ENCODE measurements around the gene ABCB6.
A peak's percentile ranks its signal among the peaks of the same experiment; 100 is the strongest.

ABCB6 gene

DNA sequence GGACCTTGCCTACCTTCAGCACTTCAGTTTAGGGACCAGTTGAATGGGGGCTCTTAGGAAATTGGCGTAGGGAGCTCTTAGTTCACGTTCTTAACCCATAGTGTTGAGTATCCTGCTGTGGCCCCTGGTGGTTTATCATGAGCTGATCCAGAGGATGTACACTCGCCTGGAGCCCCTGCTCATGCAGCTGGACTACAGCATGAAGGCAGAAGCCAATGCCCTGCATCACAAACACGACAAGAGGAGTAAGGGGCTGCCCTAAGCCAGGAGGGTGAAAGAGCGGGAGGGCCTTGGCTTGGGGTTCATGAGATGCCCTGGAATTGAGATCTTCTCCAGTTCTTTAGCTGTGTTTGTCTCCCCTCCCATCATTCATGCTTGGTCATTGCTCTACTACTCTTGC lies 37.8 kb downstream of the ABCB6 start:
- TF ChIP-seq ZFP30 (CRISPR knock-in tag; IDR thresholded peaks at IDR 0.05) (no peak), OSR1 (CRISPR knock-in tag; IDR thresholded peaks at IDR 0.05) (no peak), ZNF565 (CRISPR knock-in tag; conservative IDR thresholded peaks at IDR 0.05; ENCODE audit: low read depth) (no peak), BACH2 (CRISPR knock-in tag; IDR thresholded peaks at IDR 0.05; ENCODE audit: borderline replicate concordance) (no peak), ISL1 (CRISPR knock-in tag; IDR thresholded peaks at IDR 0.05) (no peak), ZFP3 (CRISPR knock-in tag; IDR thresholded peaks at IDR 0.05) (no peak), ZNF8 (CRISPR knock-in tag; IDR thresholded peaks at IDR 0.05) (no peak), TCF4 (CRISPR knock-in tag; IDR thresholded peaks at IDR 0.05; ENCODE audit: borderline replicate concordance) (no peak), TSHZ2 (CRISPR knock-in tag; IDR thresholded peaks at IDR 0.05) (no peak), TOX (CRISPR knock-in tag; IDR thresholded peaks at IDR 0.05; ENCODE audit: borderline replicate concordance) (no peak), ARNTL (CRISPR knock-in tag; IDR thresholded peaks at IDR 0.05; ENCODE audit: borderline replicate concordance, low read depth) (no peak), ESRRG (CRISPR knock-in tag; IDR thresholded peaks at IDR 0.05) (no peak), CSDC2 (CRISPR knock-in tag; IDR thresholded peaks at IDR 0.05) (no peak)
- TF ChIP-seq, protein P1, sequence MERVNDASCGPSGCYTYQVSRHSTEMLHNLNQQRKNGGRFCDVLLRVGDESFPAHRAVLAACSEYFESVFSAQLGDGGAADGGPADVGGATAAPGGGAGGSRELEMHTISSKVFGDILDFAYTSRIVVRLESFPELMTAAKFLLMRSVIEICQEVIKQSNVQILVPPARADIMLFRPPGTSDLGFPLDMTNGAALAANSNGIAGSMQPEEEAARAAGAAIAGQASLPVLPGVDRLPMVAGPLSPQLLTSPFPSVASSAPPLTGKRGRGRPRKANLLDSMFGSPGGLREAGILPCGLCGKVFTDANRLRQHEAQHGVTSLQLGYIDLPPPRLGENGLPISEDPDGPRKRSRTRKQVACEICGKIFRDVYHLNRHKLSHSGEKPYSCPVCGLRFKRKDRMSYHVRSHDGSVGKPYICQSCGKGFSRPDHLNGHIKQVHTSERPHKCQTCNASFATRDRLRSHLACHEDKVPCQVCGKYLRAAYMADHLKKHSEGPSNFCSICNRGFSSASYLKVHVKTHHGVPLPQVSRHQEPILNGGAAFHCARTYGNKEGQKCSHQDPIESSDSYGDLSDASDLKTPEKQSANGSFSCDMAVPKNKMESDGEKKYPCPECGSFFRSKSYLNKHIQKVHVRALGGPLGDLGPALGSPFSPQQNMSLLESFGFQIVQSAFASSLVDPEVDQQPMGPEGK (CRISPR knock-in tag; IDR thresholded peaks at IDR 0.05; ENCODE audit: borderline replicate concordance), result no peak
- TF ChIP-seq, protein P2, sequence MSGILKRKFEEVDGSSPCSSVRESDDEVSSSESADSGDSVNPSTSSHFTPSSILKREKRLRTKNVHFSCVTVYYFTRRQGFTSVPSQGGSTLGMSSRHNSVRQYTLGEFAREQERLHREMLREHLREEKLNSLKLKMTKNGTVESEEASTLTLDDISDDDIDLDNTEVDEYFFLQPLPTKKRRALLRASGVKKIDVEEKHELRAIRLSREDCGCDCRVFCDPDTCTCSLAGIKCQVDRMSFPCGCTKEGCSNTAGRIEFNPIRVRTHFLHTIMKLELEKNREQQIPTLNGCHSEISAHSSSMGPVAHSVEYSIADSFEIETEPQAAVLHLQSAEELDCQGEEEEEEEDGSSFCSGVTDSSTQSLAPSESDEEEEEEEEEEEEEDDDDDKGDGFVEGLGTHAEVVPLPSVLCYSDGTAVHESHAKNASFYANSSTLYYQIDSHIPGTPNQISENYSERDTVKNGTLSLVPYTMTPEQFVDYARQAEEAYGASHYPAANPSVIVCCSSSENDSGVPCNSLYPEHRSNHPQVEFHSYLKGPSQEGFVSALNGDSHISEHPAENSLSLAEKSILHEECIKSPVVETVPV (CRISPR knock-in tag; IDR thresholded peaks at IDR 0.05), result no peak
- TF ChIP-seq, protein P3, sequence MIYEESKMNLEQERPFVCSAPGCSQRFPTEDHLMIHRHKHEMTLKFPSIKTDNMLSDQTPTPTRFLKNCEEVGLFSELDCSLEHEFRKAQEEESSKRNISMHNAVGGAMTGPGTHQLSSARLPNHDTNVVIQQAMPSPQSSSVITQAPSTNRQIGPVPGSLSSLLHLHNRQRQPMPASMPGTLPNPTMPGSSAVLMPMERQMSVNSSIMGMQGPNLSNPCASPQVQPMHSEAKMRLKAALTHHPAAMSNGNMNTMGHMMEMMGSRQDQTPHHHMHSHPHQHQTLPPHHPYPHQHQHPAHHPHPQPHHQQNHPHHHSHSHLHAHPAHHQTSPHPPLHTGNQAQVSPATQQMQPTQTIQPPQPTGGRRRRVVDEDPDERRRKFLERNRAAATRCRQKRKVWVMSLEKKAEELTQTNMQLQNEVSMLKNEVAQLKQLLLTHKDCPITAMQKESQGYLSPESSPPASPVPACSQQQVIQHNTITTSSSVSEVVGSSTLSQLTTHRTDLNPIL (CRISPR knock-in tag; IDR thresholded peaks at IDR 0.05; ENCODE audit: low read depth), result no peak
- no peak for ATAC-seq

- ATAC-seq, result no peak
These were observed 38.9 kb downstream of the ABCB6 start for GRCh38 chr2:219179601-219180465.

DNA sequence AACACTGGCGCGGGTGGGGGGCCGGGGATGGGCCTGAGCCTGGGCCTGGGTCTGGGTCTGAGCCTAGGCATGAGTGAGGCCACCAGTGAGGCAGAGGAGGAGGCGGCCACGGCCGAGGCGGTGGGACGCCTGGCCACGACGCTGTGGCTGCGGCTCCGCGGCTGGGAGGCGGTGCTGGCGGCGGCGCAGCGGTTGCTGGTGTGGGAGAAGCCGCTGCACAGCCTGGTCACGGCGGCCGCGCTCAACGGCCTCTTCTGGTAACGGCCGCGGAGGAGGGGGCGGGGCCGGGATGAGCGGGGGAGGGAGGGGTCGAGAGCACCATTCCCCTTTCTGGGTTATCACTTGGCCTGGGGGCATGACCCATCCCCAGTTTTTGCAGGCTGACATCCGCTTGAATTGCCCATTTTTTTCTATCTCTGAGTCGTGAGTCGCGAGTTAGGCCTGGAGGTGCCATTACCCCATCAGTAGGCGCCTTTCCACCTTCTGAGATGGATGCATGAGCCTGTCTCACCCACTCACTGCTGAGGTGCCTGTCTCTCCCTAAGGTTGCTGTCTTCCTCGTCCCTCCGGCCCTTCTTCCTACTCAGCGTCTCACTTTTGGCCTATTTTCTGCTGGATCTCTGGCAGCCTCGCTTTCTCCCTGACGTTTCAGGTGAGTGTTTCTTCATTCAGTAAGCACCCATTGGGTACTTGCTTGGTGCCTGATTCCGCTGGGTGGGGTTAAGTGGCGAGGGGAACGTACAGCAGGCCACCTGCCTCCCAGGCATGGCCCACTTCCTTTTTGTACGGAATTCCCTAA lies 40.2 kb downstream of the ABCB6 start:
- peak; percentile 1; the same call in 2 of the 3 replicates for ATAC-seq
- TF ChIP-seq RARB (CRISPR knock-in tag; IDR thresholded peaks at IDR 0.05) (no peak), ESRRG (CRISPR knock-in tag; IDR thresholded peaks at IDR 0.05) (no peak), ISL1 (CRISPR knock-in tag; IDR thresholded peaks at IDR 0.05) (no peak), ZFP30 (CRISPR knock-in tag; IDR thresholded peaks at IDR 0.05) (no peak), TOX (CRISPR knock-in tag; IDR thresholded peaks at IDR 0.05; ENCODE audit: borderline replicate concordance) (no peak), TSHZ2 (CRISPR knock-in tag; IDR thresholded peaks at IDR 0.05) (no peak), CSDC2 (CRISPR knock-in tag; IDR thresholded peaks at IDR 0.05) (no peak), SNAI2 (CRISPR knock-in tag; IDR thresholded peaks at IDR 0.05) (no peak), ZNF8 (CRISPR knock-in tag; IDR thresholded peaks at IDR 0.05) (no peak), ZC3H10 (CRISPR knock-in tag; IDR thresholded peaks at IDR 0.05) (no peak), OSR1 (CRISPR knock-in tag; IDR thresholded peaks at IDR 0.05) (no peak), GLIS3 (CRISPR knock-in tag; IDR thresholded peaks at IDR 0.05) (no peak), PPARA (CRISPR knock-in tag; IDR thresholded peaks at IDR 0.05; ENCODE audit: borderline replicate concordance) (no peak)
- TF ChIP-seq, protein P1 (CRISPR knock-in tag; IDR thresholded peaks at IDR 0.05; ENCODE audit: borderline replicate concordance), result no peak

More at GRCh38 chr2:219179601-219180465, 38.9 kb downstream of the ABCB6 start:
- no peak for TF ChIP-seq ESRRG (CRISPR knock-in tag; IDR thresholded peaks at IDR 0.05)
- no peak for TF ChIP-seq ZNF8 (CRISPR knock-in tag; IDR thresholded peaks at IDR 0.05)
- TF ChIP-seq ZFP3 (CRISPR knock-in tag; IDR thresholded peaks at IDR 0.05), result no peak
- no peak for TF ChIP-seq PPARA (CRISPR knock-in tag; IDR thresholded peaks at IDR 0.05; ENCODE audit: borderline replicate concordance)
- no peak for TF ChIP-seq BACH2 (CRISPR knock-in tag; IDR thresholded peaks at IDR 0.05; ENCODE audit: borderline replicate concordance)
- TF ChIP-seq ZFP30 (CRISPR knock-in tag; IDR thresholded peaks at IDR 0.05), result no peak
- no peak for TF ChIP-seq ISL1 (CRISPR knock-in tag; IDR thresholded peaks at IDR 0.05)

All from SK-N-SH treated with all-trans-retinoic acid at 6 μM for 48 hours (cell line).